HG03066 (cell line): ENCODE measurements around the gene VWA8.

Source experiments
- ATAC-seq: cut with Tn5 transposase; IDR thresholded peaks from one replicate; pipeline ENCODE4 v1.9.1; 2021; ENCODE audit warnings: low read depth; ENCODE audit not compliant: unreplicated experiment

Gene VWA8

GRCh38 chr13:41699759-41700158 lies 261.1 kb downstream of the VWA8 start:
- ATAC-seq, result no peak

GRCh38 chr13:41697578-41697977 lies 263.3 kb downstream of the VWA8 start:
- ATAC-seq, result no peak

GRCh38 chr13:41696163-41697003 lies 264.5 kb downstream of the VWA8 start:
- no peak for ATAC-seq

- no peak for ATAC-seq
These were observed 266.2 kb downstream of the VWA8 start for GRCh38 chr13:41694545-41695301.

- no peak for ATAC-seq
These were observed 267.5 kb downstream of the VWA8 start for GRCh38 chr13:41693434-41693833.

DNA sequence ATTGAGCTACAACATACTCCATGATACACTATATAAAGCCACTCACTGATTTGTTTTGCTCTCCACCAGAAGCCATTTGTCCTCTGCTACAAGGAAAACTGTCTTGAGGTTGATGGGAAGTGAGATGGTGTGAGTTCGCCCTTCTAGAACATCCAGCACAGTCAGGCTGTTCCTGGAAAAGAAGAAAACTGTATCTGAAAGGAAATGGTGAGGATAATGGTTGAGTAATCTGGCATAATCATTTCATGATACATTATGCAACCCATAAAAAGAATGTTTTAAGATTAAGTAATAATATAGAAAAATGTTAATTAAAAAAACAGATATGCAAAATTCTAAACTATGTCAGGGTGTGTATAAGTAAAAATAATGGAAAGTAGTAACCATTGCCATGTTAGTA lies 269.6 kb downstream of the VWA8 start:
- ATAC-seq, result no peak

DNA sequence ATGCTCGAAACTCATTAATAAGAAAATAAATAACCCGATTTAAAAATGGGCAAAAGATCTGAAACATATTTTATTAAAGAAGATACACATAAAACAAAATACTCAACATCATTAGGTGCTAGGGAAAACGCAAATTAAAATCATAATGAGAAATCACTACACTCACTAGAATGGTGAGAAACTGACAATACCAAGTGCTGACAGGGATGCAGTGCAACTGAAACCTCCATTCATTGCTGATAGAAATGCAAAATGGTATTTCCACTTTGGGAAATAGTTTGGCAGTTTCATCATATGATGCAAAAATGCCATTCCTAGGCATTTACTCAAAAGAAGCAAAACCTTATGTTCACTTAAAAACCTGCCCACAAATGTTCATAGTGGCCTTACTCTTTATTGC lies 278.1 kb downstream of the VWA8 start:
- ATAC-seq, result no peak

- no peak for ATAC-seq
These were observed 278.9 kb downstream of the VWA8 start for GRCh38 chr13:41682001-41682400.

GRCh38 chr13:41681587-41681986 lies 279.3 kb downstream of the VWA8 start:
- no peak for ATAC-seq

DNA sequence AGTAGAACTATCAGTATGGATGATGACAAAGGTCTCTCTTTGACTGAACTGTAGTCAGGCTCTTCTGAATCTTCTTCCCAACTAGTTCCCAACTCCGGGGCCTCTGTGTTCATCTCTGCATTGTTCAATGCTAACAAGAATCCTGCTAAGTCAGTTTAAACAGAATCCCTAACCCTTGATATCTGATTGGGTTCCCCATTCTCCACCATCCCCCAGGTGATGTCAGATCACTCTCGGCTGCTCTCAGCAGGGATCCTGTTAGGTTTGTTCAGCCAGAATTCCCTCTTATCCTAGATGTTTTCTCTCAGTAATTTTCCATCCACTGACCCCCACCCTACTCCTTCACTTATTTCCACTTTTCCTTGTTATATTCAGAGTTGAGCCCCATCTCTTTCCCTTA lies 280.0 kb downstream of the VWA8 start:
- ATAC-seq, result no peak

DNA sequence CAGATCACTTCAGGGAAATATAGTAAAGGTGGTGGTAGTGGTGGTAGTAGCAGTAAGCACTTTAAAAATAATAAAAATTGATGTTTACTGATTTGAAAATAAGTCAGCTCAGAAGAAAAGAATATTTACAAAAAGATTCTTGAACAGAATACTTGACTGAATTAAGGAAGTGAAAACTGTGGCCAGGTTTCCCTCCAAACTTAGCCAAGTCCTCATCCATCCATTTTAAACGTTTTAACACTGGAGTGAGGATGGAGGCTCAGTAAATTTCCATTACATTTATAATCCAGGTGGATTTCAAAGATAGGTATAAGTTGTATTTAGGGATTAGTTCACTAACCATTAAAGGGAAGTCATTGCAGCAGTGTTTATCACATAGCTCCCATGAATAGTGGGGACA lies 282.1 kb downstream of the VWA8 start:
- ATAC-seq, result no peak

DNA sequence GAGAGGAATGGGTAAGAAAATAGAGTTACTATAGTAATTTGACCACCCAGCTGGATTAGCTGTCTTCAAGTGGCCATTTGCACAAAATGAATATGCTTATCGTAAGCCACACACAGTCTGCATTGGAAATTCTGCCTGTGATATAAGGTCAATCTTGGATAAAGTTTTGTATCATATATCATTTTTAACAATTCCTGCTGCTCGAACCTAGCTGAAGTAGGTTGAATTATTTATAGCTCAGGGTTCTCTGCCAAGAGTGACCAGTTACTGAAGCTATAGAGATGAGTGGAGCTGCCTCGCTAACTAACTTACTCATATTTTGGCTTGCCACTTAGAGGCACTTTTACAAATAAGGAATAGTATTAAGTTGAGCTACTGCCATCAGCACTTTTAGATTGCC lies 282.7 kb downstream of the VWA8 start:
- ATAC-seq, result no peak

DNA sequence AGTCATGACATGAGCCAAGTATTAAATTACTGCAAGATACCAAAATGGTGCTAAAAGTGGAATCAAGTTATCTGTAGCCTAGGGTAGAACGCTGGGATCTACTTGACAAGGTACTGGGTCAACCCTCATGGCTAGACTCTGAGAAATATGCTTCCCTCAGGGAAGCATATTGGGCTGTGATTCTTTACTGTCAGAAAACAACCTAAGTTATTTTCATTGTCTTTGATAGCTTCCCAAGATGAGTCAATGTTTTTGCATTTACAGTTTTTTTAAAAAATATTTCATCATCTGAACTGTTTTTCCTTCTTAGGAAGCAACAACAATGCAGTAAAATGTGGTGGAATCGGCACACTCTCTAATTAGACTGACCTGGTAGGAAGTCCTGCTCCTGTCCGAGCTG lies 285.6 kb downstream of the VWA8 start:
- ATAC-seq, result no peak

DNA sequence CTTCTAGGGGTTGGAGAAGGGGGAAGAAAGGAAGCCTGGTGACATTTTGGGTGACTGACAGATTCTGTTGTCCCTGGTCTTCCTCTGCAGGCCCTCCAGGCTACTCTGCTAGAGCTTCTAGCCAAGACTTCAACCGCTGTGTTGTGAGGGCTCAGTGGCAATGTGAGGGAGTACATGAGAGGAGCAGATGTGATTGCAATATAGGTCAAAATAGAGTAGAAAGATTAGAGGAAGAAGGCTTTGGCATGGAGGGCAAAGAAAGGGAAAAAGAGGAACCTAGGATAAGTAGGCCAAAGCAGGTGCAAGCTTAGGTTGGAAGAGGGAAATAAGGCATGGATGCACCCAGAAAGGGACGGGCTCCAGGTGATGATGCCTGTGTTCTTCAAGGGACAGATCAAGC lies 286.7 kb downstream of the VWA8 start:
- no peak for ATAC-seq

- ATAC-seq, result no peak
These were observed 287.3 kb downstream of the VWA8 start for GRCh38 chr13:41673640-41674039.

GRCh38 chr13:41670873-41671443 lies 290.0 kb downstream of the VWA8 start:
- no peak for ATAC-seq

GRCh38 chr13:41668130-41668757 lies 292.7 kb downstream of the VWA8 start:
- peak; percentile 93 for ATAC-seq

- ATAC-seq, result no peak
These were observed 294.3 kb downstream of the VWA8 start for GRCh38 chr13:41666644-41667043.

DNA sequence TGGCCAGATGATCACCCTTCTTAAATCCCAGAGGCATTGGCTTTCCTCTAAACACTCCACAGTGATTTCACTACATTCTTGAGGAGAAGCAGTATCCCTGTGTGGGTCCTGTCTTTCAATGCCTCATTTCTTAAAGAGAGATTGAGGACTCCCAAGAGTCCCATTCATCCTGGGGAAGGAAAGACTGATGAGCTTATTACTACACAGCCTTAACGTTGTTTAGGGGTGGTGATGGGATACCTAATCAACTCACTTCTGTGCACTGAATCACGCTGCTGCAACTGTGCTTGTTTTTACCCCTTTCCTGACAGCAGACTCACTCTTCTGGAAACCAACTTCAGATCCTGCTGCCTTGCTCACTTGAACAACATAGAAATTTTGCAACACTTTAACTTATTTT lies 300.5 kb downstream of the VWA8 start:
- ATAC-seq, result no peak

DNA sequence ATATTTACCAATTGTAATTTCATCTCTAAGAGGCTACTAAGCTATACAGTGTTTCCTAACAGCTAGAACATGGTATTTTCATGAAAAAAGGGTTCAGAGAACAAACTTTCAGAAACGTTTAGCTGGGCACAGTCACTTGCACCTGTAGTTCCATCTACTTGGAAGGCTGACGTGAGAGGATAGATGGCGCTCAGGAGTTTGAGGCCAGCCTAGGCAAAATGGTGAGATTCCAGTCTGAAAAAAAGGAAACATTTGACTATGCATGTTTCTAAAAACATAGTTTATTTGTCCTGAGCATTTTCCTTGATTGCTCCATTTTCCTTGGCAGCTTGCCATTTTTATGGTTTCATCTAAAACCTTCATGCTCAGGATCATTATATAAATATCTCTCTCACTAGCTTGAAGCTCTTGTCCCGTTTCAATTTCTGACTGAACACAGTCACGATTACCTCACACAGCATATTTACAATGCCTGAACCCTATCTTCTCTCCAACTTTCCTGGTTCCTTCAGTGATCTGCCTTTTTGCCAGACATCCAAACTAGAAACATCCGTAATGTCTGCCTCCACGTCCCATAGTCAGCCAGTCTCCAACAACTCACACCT lies 302.8 kb downstream of the VWA8 start:
- ATAC-seq, result no peak

- ATAC-seq, result no peak
These were observed 304.9 kb downstream of the VWA8 start for GRCh38 chr13:41655997-41656396.
